ENCODE measurements around the gene SNRPA.

Gene SNRPA

GRCh38 chr19:40714441-40715299 lies 36.3 kb upstream of the SNRPA start (continued):
- peak; percentile 80 for TF ChIP-seq CTCF (tag by site-specific recombination; IDR thresholded peaks at IDR 0.05)
- TF ChIP-seq GLIS1 (tag by site-specific recombination; IDR thresholded peaks at IDR 0.05), result peak; percentile 11; the same call in 1 of the 2 replicates
- TF ChIP-seq ZNF169 (tag by site-specific recombination; IDR thresholded peaks at IDR 0.05), result no peak
- no peak for TF ChIP-seq ZEB2 (tag by site-specific recombination; IDR thresholded peaks at IDR 0.05)
- peak; percentile 99 for TF ChIP-seq ZNF341 (tag by site-specific recombination; IDR thresholded peaks at IDR 0.05; ENCODE audit: low read depth)
- TF ChIP-seq ZFP3 (tag by site-specific recombination; IDR thresholded peaks at IDR 0.05; ENCODE audit: low read depth), result no peak
- TF ChIP-seq KLF17 (tag by site-specific recombination; IDR thresholded peaks at IDR 0.05), result 0 out of 2 replicates have a peak, but pooled peaks have one; percentile 25
- TF ChIP-seq KLF8 (tag by site-specific recombination; IDR thresholded peaks at IDR 0.05), result peak; percentile 27; the same call in 1 of the 2 replicates
- peak; percentile 76; the same call in 1 of the 2 replicates for TF ChIP-seq ZSCAN23 (tag by site-specific recombination; IDR thresholded peaks at IDR 0.05)
- no peak for TF ChIP-seq ZNF785 (tag by site-specific recombination; IDR thresholded peaks at IDR 0.05)
- TF ChIP-seq, protein P1, sequence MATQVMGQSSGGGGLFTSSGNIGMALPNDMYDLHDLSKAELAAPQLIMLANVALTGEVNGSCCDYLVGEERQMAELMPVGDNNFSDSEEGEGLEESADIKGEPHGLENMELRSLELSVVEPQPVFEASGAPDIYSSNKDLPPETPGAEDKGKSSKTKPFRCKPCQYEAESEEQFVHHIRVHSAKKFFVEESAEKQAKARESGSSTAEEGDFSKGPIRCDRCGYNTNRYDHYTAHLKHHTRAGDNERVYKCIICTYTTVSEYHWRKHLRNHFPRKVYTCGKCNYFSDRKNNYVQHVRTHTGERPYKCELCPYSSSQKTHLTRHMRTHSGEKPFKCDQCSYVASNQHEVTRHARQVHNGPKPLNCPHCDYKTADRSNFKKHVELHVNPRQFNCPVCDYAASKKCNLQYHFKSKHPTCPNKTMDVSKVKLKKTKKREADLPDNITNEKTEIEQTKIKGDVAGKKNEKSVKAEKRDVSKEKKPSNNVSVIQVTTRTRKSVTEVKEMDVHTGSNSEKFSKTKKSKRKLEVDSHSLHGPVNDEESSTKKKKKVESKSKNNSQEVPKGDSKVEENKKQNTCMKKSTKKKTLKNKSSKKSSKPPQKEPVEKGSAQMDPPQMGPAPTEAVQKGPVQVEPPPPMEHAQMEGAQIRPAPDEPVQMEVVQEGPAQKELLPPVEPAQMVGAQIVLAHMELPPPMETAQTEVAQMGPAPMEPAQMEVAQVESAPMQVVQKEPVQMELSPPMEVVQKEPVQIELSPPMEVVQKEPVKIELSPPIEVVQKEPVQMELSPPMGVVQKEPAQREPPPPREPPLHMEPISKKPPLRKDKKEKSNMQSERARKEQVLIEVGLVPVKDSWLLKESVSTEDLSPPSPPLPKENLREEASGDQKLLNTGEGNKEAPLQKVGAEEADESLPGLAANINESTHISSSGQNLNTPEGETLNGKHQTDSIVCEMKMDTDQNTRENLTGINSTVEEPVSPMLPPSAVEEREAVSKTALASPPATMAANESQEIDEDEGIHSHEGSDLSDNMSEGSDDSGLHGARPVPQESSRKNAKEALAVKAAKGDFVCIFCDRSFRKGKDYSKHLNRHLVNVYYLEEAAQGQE (tag by site-specific recombination; IDR thresholded peaks at IDR 0.05), result peak; percentile 11; the same call in 1 of the 2 replicates
- no peak for TF ChIP-seq ZNF654 (tag by site-specific recombination; IDR thresholded peaks at IDR 0.05; ENCODE audit: low read depth)
- TF ChIP-seq, protein P2, sequence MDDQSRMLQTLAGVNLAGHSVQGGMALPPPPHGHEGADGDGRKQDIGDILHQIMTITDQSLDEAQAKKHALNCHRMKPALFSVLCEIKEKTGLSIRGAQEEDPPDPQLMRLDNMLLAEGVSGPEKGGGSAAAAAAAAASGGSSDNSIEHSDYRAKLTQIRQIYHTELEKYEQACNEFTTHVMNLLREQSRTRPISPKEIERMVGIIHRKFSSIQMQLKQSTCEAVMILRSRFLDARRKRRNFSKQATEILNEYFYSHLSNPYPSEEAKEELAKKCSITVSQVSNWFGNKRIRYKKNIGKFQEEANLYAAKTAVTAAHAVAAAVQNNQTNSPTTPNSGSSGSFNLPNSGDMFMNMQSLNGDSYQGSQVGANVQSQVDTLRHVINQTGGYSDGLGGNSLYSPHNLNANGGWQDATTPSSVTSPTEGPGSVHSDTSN (CRISPR knock-in tag; IDR thresholded peaks at IDR 0.05), result peak; percentile 98
- TF ChIP-seq ZNF561 (tag by site-specific recombination; IDR thresholded peaks at IDR 0.05; ENCODE audit: borderline replicate concordance), result peak; percentile 85; the same call in 1 of the 2 replicates
- no peak for TF ChIP-seq ZNF114 (tag by site-specific recombination; IDR thresholded peaks at IDR 0.05)
- TF ChIP-seq ZBTB7A (tag by site-specific recombination; IDR thresholded peaks at IDR 0.05; ENCODE audit: low read depth), result peak; percentile 18; the same call in 1 of the 2 replicates
- TF ChIP-seq EGR2 (tag by site-specific recombination; IDR thresholded peaks at IDR 0.05; ENCODE audit: low read depth), result peak; percentile 95
- TF ChIP-seq ZNF221 (tag by site-specific recombination; IDR thresholded peaks at IDR 0.05; ENCODE audit: borderline replicate concordance), result no peak
- TF ChIP-seq OSR2 (tag by site-specific recombination; IDR thresholded peaks at IDR 0.05), result peak; percentile 51; the same call in 1 of the 2 replicates
- no peak for TF ChIP-seq ZNF473 (tag by site-specific recombination; IDR thresholded peaks at IDR 0.05)
- TF ChIP-seq ZBTB8A (tag by site-specific recombination; IDR thresholded peaks at IDR 0.05), result 0 out of 2 replicates have a peak, but pooled peaks have one; percentile 70
- peak; percentile 55 for TF ChIP-seq PRDM1 (tag by site-specific recombination; IDR thresholded peaks at IDR 0.05)
- TF ChIP-seq PRDM4 (tag by site-specific recombination; IDR thresholded peaks at IDR 0.05), result no peak
- no peak for TF ChIP-seq ZNF184 (tag by site-specific recombination; IDR thresholded peaks at IDR 0.05)
- TF ChIP-seq ZNF701 (tag by site-specific recombination; IDR thresholded peaks at IDR 0.05), result 0 out of 2 replicates have a peak, but pooled peaks have one; percentile 66
